Measurements from ENCODE around the gene SCFD2. TPM values are rescaled to one million over a fixed set of nuclear protein-coding genes. Genes with fewer than 3 reads are reported as not detected.
"Not testable (repeated sequence)": the region's sequence is repeated elsewhere in the genome, so short reads cannot be mapped to it uniquely, and the experiment has no call there.

Gene SCFD2
- total and polyA plus RNA-seq, 2 donors: 5.0 to 12.1 TPM

GRCh38 chr4:53349091-53349491 lies 16.8 kb downstream of the SCFD2 start:
- Histone ChIP-seq H3K4me3 (ENCODE audit: low read length in 2 of 2) (no peak overlapping the region), H3K27me3 (ENCODE audit: control insufficient read depth in 2 of 2, insufficient read depth in 1 of 2, low read length in 1 of 2) (no peaks in the 10 kb centered on the region), H3K27ac (ENCODE audit: low read depth in 1 of 2, low read length in 1 of 2) (no peak overlapping the region), H3K36me3 (ENCODE audit: control insufficient read depth in 2 of 2, insufficient read depth in 2 of 2, low read length in 1 of 2) (peaks cover 4 to 16% of the 10 kb centered on the region in 2 donors), H3K4me1 (ENCODE audit: control insufficient read depth in 2 of 2, insufficient read depth in 2 of 2, low read length in 2 of 2) (no peaks in the 10 kb centered on the region), H3K9me3 (ENCODE audit: control insufficient read depth in 2 of 2, insufficient read depth in 1 of 2, low read length in 1 of 2) (no peaks in the 10 kb centered on the region)
- no peak for DNase-seq (ENCODE audit: low read depth in 6 of 9, low spot score in 9 of 9)
- 97% methylated on average over 4 of the region's 4 CpGs for WGBS

GRCh38 chr4:53348046-53348445 lies 17.8 kb downstream of the SCFD2 start:
- Histone ChIP-seq H3K36me3 (ENCODE audit: control insufficient read depth in 2 of 2, insufficient read depth in 2 of 2, low read length in 1 of 2) (peaks cover 4 to 13% of the 10 kb centered on the region in 2 donors), H3K9me3 (ENCODE audit: control insufficient read depth in 2 of 2, insufficient read depth in 1 of 2, low read length in 1 of 2) (no peaks in the 10 kb centered on the region), H3K4me3 (ENCODE audit: low read length in 2 of 2) (no peak overlapping the region), H3K27me3 (ENCODE audit: control insufficient read depth in 2 of 2, insufficient read depth in 1 of 2, low read length in 1 of 2) (no peaks in the 10 kb centered on the region), H3K27ac (ENCODE audit: low read depth in 1 of 2, low read length in 1 of 2) (no peak overlapping the region), H3K4me1 (ENCODE audit: control insufficient read depth in 2 of 2, insufficient read depth in 2 of 2, low read length in 2 of 2) (no peaks in the 10 kb centered on the region)
- DNase-seq (ENCODE audit: low read depth in 6 of 9, low spot score in 9 of 9): no peak
- WGBS: 97% methylated on average over 1 of the region's 1 CpG

GRCh38 chr4:53346920-53347852 lies 18.7 kb downstream of the SCFD2 start:
- WGBS: 96% methylated on average over 5 of the region's 5 CpGs

GRCh38 chr4:53346392-53346791 lies 19.5 kb downstream of the SCFD2 start:
- 99% methylated on average over 2 of the region's 2 CpGs for WGBS
- H3K36me3 ChIP-seq (ENCODE audit: control insufficient read depth in 2 of 2, insufficient read depth in 2 of 2, low read length in 1 of 2): peaks cover 4 to 13% of the 10 kb centered on the region in 2 donors
- DNase-seq (ENCODE audit: low read depth in 6 of 9, low spot score in 9 of 9): not testable (repeated sequence)

More at GRCh38 chr4:53346920-53347852, 18.7 kb downstream of the SCFD2 start:
- Histone ChIP-seq H3K27me3 (ENCODE audit: control insufficient read depth in 2 of 2, insufficient read depth in 1 of 2, low read length in 1 of 2) (no peaks in the 10 kb centered on the region), H3K4me3 (ENCODE audit: low read length in 2 of 2) (no peak overlapping the region), H3K36me3 (ENCODE audit: control insufficient read depth in 2 of 2, insufficient read depth in 2 of 2, low read length in 1 of 2) (peaks cover 4 to 13% of the 10 kb centered on the region in 2 donors), H3K9me3 (ENCODE audit: control insufficient read depth in 2 of 2, insufficient read depth in 1 of 2, low read length in 1 of 2) (no peaks in the 10 kb centered on the region), H3K4me1 (ENCODE audit: control insufficient read depth in 2 of 2, insufficient read depth in 2 of 2, low read length in 2 of 2) (no peaks in the 10 kb centered on the region), H3K27ac (ENCODE audit: low read depth in 1 of 2, low read length in 1 of 2) (no peak overlapping the region)
- no peak for DNase-seq (ENCODE audit: low read depth in 6 of 9, low spot score in 9 of 9)

GRCh38 chr4:53340145-53340544 lies 25.7 kb downstream of the SCFD2 start:
- not testable (repeated sequence) for H3K27ac ChIP-seq (ENCODE audit: low read depth in 1 of 2, low read length in 1 of 2); H3K4me1 ChIP-seq (ENCODE audit: control insufficient read depth in 2 of 2, insufficient read depth in 2 of 2, low read length in 2 of 2); H3K9me3 ChIP-seq (ENCODE audit: control insufficient read depth in 2 of 2, insufficient read depth in 1 of 2, low read length in 1 of 2); H3K27me3 ChIP-seq (ENCODE audit: control insufficient read depth in 2 of 2, insufficient read depth in 1 of 2, low read length in 1 of 2); DNase-seq (ENCODE audit: low read depth in 6 of 9, low spot score in 9 of 9); H3K36me3 ChIP-seq (ENCODE audit: control insufficient read depth in 2 of 2, insufficient read depth in 2 of 2, low read length in 1 of 2); H3K4me3 ChIP-seq (ENCODE audit: low read length in 2 of 2)
- 99% methylated on average over 12 of the region's 12 CpGs for WGBS

More at GRCh38 chr4:53346392-53346791, 19.5 kb downstream of the SCFD2 start:
- not testable (repeated sequence) for H3K27me3 ChIP-seq (ENCODE audit: control insufficient read depth in 2 of 2, insufficient read depth in 1 of 2, low read length in 1 of 2); H3K4me3 ChIP-seq (ENCODE audit: low read length in 2 of 2); H3K4me1 ChIP-seq (ENCODE audit: control insufficient read depth in 2 of 2, insufficient read depth in 2 of 2, low read length in 2 of 2); H3K27ac ChIP-seq (ENCODE audit: low read depth in 1 of 2, low read length in 1 of 2); H3K9me3 ChIP-seq (ENCODE audit: control insufficient read depth in 2 of 2, insufficient read depth in 1 of 2, low read length in 1 of 2)

- H3K9me3 ChIP-seq (ENCODE audit: control insufficient read depth in 2 of 2, insufficient read depth in 1 of 2, low read length in 1 of 2); H3K27me3 ChIP-seq (ENCODE audit: control insufficient read depth in 2 of 2, insufficient read depth in 1 of 2, low read length in 1 of 2); H3K4me1 ChIP-seq (ENCODE audit: control insufficient read depth in 2 of 2, insufficient read depth in 2 of 2, low read length in 2 of 2); H3K36me3 ChIP-seq (ENCODE audit: control insufficient read depth in 2 of 2, insufficient read depth in 2 of 2, low read length in 1 of 2); H3K27ac ChIP-seq (ENCODE audit: low read depth in 1 of 2, low read length in 1 of 2); DNase-seq (ENCODE audit: low read depth in 6 of 9, low spot score in 9 of 9); H3K4me3 ChIP-seq (ENCODE audit: low read length in 2 of 2): not testable (repeated sequence)
- 99% methylated on average over 6 of the region's 6 CpGs for WGBS
Observed at GRCh38 chr4:53334916-53335315, 30.9 kb downstream of the SCFD2 start.

- Histone ChIP-seq H3K4me1 (ENCODE audit: control insufficient read depth in 2 of 2, insufficient read depth in 2 of 2, low read length in 2 of 2) (no peaks in the 10 kb centered on the region), H3K9me3 (ENCODE audit: control insufficient read depth in 2 of 2, insufficient read depth in 1 of 2, low read length in 1 of 2) (no peaks in the 10 kb centered on the region), H3K36me3 (ENCODE audit: control insufficient read depth in 2 of 2, insufficient read depth in 2 of 2, low read length in 1 of 2) (no peaks in the 10 kb centered on the region), H3K4me3 (ENCODE audit: low read length in 2 of 2) (no peak overlapping the region), H3K27me3 (ENCODE audit: control insufficient read depth in 2 of 2, insufficient read depth in 1 of 2, low read length in 1 of 2) (no peaks in the 10 kb centered on the region), H3K27ac (ENCODE audit: low read depth in 1 of 2, low read length in 1 of 2) (no peak overlapping the region)
- no peak for DNase-seq (ENCODE audit: low read depth in 6 of 9, low spot score in 9 of 9)
- 87% methylated on average over 3 of the region's 3 CpGs for WGBS
Observed at GRCh38 chr4:53326535-53326934, 39.3 kb downstream of the SCFD2 start.

GRCh38 chr4:53322696-53323095 lies 43.2 kb downstream of the SCFD2 start:
- Histone ChIP-seq H3K9me3 (ENCODE audit: control insufficient read depth in 2 of 2, insufficient read depth in 1 of 2, low read length in 1 of 2) (no peaks in the 10 kb centered on the region), H3K4me1 (ENCODE audit: control insufficient read depth in 2 of 2, insufficient read depth in 2 of 2, low read length in 2 of 2) (no peaks in the 10 kb centered on the region), H3K27ac (ENCODE audit: low read depth in 1 of 2, low read length in 1 of 2) (no peak overlapping the region), H3K36me3 (ENCODE audit: control insufficient read depth in 2 of 2, insufficient read depth in 2 of 2, low read length in 1 of 2) (no peaks in the 10 kb centered on the region), H3K27me3 (ENCODE audit: control insufficient read depth in 2 of 2, insufficient read depth in 1 of 2, low read length in 1 of 2) (no peaks in the 10 kb centered on the region), H3K4me3 (ENCODE audit: low read length in 2 of 2) (no peak overlapping the region)
- no peak for DNase-seq (ENCODE audit: low read depth in 6 of 9, low spot score in 9 of 9)

GRCh38 chr4:53321984-53322289 lies 43.9 kb downstream of the SCFD2 start:
- 98% methylated on average over 2 of the region's 2 CpGs for WGBS
- DNase-seq (ENCODE audit: low read depth in 6 of 9, low spot score in 9 of 9): no peak
- no peak overlapping the region for H3K27ac ChIP-seq (ENCODE audit: low read depth in 1 of 2, low read length in 1 of 2)

More at GRCh38 chr4:53321984-53322289, 43.9 kb downstream of the SCFD2 start:
- H3K9me3 ChIP-seq (ENCODE audit: control insufficient read depth in 2 of 2, insufficient read depth in 1 of 2, low read length in 1 of 2): no peaks in the 10 kb centered on the region
- H3K4me3 ChIP-seq (ENCODE audit: low read length in 2 of 2): no peak overlapping the region
- H3K4me1 ChIP-seq (ENCODE audit: control insufficient read depth in 2 of 2, insufficient read depth in 2 of 2, low read length in 2 of 2): no peaks in the 10 kb centered on the region
- H3K27me3 ChIP-seq (ENCODE audit: control insufficient read depth in 2 of 2, insufficient read depth in 1 of 2, low read length in 1 of 2): no peaks in the 10 kb centered on the region
- no peaks in the 10 kb centered on the region for H3K36me3 ChIP-seq (ENCODE audit: control insufficient read depth in 2 of 2, insufficient read depth in 2 of 2, low read length in 1 of 2)
